Activated T-helper 2 cell treated with anti-CD3 and anti-CD28 coated beads, Interferon-gamma antibody, Interleukin-2, Interleukin-4, amounts not matched to agents 10 μg/mL and 5 μg/mL and 100 μg/mL, durations not matched to agents 14 hours and 24 hours and 36 hours (primary cell): Measurements from ENCODE around the gene PPM1M. TPM values are rescaled to one million over a fixed set of nuclear protein-coding genes. Genes with fewer than 3 reads are reported as not detected.

Experiments used
- DNase-seq: peaks from one replicate; pipeline ENCODE4 v3.0.0; 2021; ENCODE audit warnings: low spot score
- H3K27ac Mint-ChIP-seq: one replicate; pipeline ENCODE4 v1.8.0; 2021; ENCODE audit warnings: mixed read lengths
- H3K27me3 Mint-ChIP-seq: one replicate; pipeline ENCODE4 v1.8.0; 2021; ENCODE audit warnings: low read depth, mixed read lengths
- H3K36me3 Mint-ChIP-seq: one replicate; pipeline ENCODE4 v1.8.0; 2021; ENCODE audit warnings: low read depth, mixed read lengths
- H3K4me1 Mint-ChIP-seq: one replicate; pipeline ENCODE4 v1.8.0; 2021; ENCODE audit warnings: low read depth, mixed read lengths
- H3K4me3 Mint-ChIP-seq: one replicate; pipeline ENCODE4 v1.8.0; 2021; ENCODE audit warnings: low read depth, mild to moderate bottlenecking, moderate library complexity, mixed read lengths
- H3K9me3 Mint-ChIP-seq: one replicate; pipeline ENCODE4 v1.8.0; 2021; ENCODE audit warnings: mixed read lengths
- intact Hi-C: fragments of 100-400 bp; cut with micrococcal nuclease; formaldehyde crosslinking; loops from one replicate; pipeline ENCODE4 v1.15.1; 2023
- total RNA-seq: library from RNA; stranded (reverse); gene quantifications from 2 replicates; pipeline ENCODE4 v1.2.3, GENCODE V29; 2022

The PPM1M gene, protein sequence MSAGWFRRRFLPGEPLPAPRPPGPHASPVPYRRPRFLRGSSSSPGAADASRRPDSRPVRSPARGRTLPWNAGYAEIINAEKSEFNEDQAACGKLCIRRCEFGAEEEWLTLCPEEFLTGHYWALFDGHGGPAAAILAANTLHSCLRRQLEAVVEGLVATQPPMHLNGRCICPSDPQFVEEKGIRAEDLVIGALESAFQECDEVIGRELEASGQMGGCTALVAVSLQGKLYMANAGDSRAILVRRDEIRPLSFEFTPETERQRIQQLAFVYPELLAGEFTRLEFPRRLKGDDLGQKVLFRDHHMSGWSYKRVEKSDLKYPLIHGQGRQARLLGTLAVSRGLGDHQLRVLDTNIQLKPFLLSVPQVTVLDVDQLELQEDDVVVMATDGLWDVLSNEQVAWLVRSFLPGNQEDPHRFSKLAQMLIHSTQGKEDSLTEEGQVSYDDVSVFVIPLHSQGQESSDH
- total RNA-seq: 44.7 and 46.4 TPM in 2 replicates

DNA sequence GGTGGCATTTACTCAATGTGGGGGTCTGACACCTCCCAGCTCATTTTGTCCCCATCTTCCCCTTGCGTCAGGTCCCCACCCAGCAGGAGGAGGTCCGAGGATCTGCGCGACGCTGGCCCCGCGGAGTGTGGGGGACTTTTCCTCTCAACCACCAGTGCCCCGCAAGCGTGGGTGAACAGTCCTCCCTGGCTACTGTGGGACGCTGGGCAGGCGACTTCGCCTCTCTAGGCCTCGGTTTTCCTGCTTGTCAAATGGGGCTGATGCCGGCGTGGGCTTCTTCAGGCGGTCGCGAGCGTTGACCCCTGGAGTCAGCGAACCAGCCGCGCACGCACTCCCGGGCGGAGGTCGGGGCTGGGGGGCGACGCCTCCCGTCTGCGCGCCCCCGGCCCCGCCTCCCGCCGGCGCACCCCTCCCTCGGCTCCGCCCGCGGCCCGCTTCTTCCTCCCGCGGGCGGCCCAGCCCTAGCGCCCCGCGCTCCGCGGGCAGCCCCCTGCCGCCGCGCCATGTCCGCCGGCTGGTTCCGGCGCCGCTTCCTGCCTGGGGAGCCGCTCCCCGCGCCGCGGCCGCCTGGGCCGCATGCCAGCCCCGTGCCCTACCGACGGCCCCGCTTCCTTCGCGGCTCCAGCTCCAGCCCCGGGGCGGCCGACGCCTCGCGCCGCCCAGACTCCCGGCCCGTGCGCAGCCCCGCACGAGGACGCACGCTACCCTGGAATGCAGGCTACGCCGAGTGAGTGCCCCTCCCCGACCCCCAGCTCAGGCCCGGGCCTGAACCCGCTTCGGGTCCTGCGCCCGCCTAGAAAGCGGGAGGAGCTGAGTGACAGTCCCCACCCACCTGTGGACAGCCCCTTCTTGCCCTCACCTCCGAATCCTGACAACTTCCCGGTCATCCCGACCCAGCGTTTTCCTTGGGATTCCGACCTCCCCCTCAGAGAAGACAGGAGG lies at the start of gene PPM1M:
Gene PPM1M (plus strand): TSS at position 438 of the 942 bp plus-strand sequence. CDS start 66 bp downstream, at position 504.
- no peaks in the 10 kb centered on the region for H3K9me3 Mint-ChIP-seq
- no peaks in the 10 kb centered on the region for H3K27me3 Mint-ChIP-seq
- H3K36me3 Mint-ChIP-seq: peaks cover 55% of the 10 kb centered on the region
- intact Hi-C loops: loop anchor here (1.0 kb wide), 1 partner anchor 7 kb away; no protein-coding TSS in a partner anchor
- H3K4me3 Mint-ChIP-seq: peak within 1 kb of the TSS; percentile 83
- peak within 1 kb of the TSS; percentile 88 for H3K27ac Mint-ChIP-seq
- DNase-seq: peak; percentile 61
- H3K4me1 Mint-ChIP-seq: peaks cover 61% of the 10 kb centered on the region

DNA sequence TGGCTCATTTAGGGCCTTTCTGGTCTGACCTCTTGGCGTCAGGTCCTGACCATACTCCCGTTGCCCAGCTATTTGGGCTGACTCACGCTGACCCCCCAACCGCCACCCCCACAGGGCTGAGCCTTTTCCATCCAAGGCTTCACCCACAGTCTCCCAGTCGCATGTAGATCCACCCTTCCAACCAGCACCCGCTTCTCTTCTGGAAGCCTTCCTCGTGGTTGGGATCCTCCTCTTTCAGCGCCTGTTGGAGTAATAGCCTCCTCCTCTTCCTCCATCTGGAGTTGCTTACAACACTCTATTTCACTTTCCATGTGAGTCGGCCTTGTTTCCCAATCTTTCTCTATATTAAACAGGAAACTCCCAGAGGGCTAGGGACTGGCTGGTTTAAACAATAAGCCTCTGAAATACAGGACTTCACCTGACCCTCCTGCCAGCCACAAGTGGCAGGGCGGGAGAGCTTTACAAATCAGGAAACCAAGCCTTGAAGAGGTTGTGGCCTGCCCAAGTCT lies 49.7 kb upstream of the PPM1M start:
- no peaks in the 10 kb centered on the region for H3K9me3 Mint-ChIP-seq

DNA sequence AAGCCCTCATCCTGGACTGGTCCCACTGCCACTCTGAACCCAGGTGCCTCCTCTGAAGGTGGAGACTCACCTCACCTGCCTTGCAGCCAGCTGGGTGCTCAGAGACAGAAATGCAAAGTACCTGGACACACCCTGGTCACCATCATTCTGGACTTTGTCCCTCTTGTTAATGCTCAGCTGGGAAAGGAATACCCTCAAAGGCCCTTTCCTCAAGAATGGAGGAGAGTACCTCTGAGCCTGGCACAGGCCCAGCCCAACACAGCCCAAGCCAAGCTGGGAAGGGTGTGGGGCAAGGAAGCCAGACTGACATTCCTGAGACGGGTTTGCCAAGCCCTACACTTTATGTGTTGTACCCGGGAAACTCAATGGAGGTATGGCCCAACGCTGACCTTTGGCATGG lies 48.6 kb upstream of the PPM1M start:
- peaks cover 34% of the 10 kb centered on the region for H3K36me3 Mint-ChIP-seq
- H3K27me3 Mint-ChIP-seq: no peaks in the 10 kb centered on the region
- H3K27ac Mint-ChIP-seq: peak overlapping the region; percentile 24
- intact Hi-C loops: loop anchor here (5.0 kb wide), 1 partner anchor 200 kb away; the partner anchor contains the start of gene RPL29
- no peak for DNase-seq
- no peaks in the 10 kb centered on the region for H3K9me3 Mint-ChIP-seq
- no peak overlapping the region for H3K4me3 Mint-ChIP-seq
- peaks cover 42% of the 10 kb centered on the region for H3K4me1 Mint-ChIP-seq

More for the DNA sequence above, 49.7 kb upstream of the PPM1M start:
- Mint-ChIP-seq H3K36me3 (peaks cover 23% of the 10 kb centered on the region), H3K4me3 (no peak overlapping the region), H3K27me3 (no peaks in the 10 kb centered on the region), H3K27ac (no peak overlapping the region), H3K4me1 (peaks cover 33% of the 10 kb centered on the region)
- intact Hi-C loops: loop anchor here (5.0 kb wide), 1 partner anchor 199 kb away; the partner anchor contains the start of gene RPL29
- DNase-seq: no peak

DNA sequence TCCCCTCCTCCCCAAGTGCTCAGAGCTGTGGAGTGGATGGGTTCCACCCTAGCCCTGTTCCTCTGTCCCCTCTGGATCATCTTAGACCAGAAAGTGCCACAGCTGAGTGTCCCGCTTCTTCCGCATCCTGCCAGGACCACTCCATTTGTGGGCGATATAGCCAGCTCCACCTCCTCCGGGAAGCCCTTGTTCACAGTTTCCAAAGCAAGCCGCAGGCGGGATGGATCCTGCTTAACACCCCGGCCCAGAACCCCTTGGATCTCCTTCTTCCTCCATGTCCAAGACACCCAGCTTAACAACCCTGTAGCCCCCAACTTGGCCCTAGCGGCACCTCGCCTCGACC lies 48.1 kb upstream of the PPM1M start:
- H3K4me3 Mint-ChIP-seq: peak overlapping the region; percentile 99
- peaks cover 46% of the 10 kb centered on the region for H3K4me1 Mint-ChIP-seq
- no peak for DNase-seq
- peak overlapping the region; percentile 83 for H3K27ac Mint-ChIP-seq
- H3K9me3 Mint-ChIP-seq: no peaks in the 10 kb centered on the region
- H3K27me3 Mint-ChIP-seq: no peaks in the 10 kb centered on the region
- peaks cover 39% of the 10 kb centered on the region for H3K36me3 Mint-ChIP-seq
- intact Hi-C loops: loop anchor here (5.0 kb wide), 1 partner anchor 200 kb away; the partner anchor contains the start of gene RPL29

DNA sequence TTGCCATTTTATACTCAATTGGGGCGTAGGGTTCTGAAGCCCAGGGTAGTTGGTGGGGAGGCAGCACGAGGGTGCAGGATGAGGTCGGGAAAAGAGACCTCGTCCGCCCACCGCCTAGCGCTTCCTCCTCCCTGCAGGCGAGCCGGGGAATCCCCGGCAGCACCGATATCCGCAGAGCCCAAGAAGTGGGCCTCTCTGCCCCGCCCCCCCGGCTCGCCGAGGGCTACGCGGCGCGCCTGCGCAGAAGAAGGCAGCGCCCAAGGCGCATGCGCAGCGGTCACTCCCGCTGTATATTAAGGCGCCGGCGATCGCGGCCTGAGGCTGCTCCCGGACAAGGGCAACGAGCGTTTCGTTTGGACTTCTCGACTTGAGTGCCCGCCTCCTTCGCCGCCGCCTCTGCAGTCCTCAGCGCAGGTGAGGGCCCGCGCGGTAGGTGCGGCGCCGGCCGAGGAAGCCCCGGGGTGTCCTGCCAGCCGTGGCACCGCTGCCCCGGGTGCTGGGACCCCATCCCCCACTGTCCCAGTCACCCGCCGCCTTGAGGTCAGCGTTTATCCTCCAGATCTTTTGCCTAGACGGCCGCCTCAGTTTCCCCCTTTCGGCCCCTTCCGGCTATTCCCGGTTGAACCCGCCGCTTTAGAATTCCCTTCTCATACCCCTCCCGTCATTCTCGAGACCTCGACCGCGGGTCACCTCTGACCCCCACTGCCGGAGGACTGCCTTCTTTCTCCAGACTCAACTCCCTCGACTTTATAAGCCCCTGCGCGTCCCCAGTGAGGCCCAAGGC lies 47.5 kb upstream of the PPM1M start, which contains the start of gene ALAS1:
Gene ALAS1 (plus strand): TSS at position 319 of the 784 bp plus-strand sequence. CDS start 1,082 bp downstream, outside the sequence.
- Mint-ChIP-seq H3K4me3 (peak within 1 kb of the TSS; percentile 99), H3K27ac (peak within 1 kb of the TSS; percentile 88), H3K4me1 (peaks cover 48% of the 10 kb centered on the region), H3K27me3 (no peaks in the 10 kb centered on the region), H3K9me3 (no peaks in the 10 kb centered on the region), H3K36me3 (peaks cover 44% of the 10 kb centered on the region)
- DNase-seq: peak; percentile 94
- intact Hi-C loops: loop anchor here (1.0 to 5.0 kb wide), 3 partner anchors 44 to 201 kb away; partner anchors contain the start of genes DUSP7, POC1A and RPL29

DNA sequence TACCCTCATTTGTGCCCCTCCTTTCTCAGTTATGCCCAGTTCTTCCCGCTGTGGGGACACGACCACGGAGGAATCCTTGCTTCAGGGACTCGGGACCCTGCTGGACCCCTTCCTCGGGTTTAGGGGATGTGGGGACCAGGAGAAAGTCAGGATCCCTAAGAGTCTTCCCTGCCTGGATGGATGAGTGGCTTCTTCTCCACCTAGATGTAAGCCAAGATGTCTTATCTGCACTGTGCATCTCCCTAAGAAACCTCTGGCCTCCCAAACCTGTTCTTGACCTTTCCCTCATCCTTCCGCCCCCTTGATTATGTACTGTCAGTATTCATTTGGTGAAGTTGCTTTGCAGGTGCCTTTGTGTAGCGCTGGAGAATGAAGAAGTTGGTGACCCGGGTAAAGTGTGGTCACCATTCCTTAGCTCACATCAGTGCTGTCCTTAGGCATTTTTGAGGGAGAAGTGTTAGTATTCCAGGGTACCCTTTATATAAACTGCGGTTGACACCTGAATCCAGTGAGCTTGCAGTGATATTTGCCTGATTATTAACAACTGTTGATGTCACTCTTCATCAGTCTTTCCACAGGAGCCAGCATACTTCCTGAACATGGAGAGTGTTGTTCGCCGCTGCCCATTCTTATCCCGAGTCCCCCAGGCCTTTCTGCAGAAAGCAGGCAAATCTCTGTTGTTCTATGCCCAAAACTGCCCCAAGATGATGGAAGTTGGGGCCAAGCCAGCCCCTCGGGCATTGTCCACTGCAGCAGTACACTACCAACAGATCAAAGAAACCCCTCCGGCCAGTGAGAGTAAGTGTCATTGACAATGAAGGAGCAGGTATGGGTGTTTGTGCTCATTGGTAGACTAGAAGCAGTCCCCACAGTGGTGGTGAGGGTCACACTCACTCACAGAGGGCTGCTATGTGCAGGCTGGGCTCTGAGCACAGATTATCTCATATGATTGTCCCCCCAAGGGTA lies 46.6 kb upstream of the PPM1M start:
- Mint-ChIP-seq H3K27ac (peak overlapping the region; percentile 88), H3K4me1 (peaks cover 54% of the 10 kb centered on the region), H3K9me3 (no peaks in the 10 kb centered on the region), H3K27me3 (no peaks in the 10 kb centered on the region), H3K36me3 (peaks cover 52% of the 10 kb centered on the region), H3K4me3 (peak overlapping the region; percentile 99)
- DNase-seq: no peak
- intact Hi-C loops: loop anchor here (1.0 to 5.0 kb wide), 3 partner anchors 45 to 202 kb away; partner anchors contain the start of genes DUSP7, POC1A and RPL29

DNA sequence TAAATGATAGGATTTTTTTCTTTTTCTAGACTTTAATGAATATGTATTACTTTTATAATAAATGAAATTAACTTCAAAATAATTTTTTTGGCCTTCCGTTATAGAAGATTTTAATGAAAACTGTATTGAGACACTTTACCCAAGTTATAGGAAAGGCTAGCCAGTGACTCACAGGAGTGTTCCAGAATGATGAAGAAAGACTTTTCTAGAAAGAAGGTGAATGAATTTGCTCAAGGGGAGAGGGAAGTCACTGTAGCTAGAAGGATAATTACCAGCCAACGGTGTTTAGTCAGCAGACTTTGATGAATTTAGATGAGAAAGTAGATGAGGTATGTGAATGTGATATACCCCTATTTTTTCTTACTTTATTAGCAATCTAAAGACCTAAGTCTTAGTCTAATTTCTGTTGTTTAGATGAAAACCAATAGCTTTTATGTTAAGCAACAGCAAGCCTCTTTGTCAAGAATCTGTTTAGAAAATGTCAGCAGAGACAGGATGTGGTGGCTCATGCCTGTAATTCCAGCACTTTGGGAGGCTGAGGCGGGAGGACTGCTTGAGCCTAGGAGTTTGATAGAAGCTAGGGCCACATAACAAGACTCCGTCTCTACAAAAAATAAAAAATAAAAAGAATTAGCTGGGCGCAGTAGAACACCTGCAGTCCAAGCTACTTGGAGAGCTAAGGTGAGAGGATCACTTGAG lies 44.4 kb upstream of the PPM1M start:
- H3K4me1 Mint-ChIP-seq: peaks cover 63% of the 10 kb centered on the region
- no peak overlapping the region for H3K4me3 Mint-ChIP-seq
- H3K27ac Mint-ChIP-seq: peak overlapping the region; percentile 55
- peaks cover 74% of the 10 kb centered on the region for H3K36me3 Mint-ChIP-seq
- intact Hi-C loops: no loop called here
- H3K9me3 Mint-ChIP-seq: no peaks in the 10 kb centered on the region
- no peak for DNase-seq
- H3K27me3 Mint-ChIP-seq: no peaks in the 10 kb centered on the region

DNA sequence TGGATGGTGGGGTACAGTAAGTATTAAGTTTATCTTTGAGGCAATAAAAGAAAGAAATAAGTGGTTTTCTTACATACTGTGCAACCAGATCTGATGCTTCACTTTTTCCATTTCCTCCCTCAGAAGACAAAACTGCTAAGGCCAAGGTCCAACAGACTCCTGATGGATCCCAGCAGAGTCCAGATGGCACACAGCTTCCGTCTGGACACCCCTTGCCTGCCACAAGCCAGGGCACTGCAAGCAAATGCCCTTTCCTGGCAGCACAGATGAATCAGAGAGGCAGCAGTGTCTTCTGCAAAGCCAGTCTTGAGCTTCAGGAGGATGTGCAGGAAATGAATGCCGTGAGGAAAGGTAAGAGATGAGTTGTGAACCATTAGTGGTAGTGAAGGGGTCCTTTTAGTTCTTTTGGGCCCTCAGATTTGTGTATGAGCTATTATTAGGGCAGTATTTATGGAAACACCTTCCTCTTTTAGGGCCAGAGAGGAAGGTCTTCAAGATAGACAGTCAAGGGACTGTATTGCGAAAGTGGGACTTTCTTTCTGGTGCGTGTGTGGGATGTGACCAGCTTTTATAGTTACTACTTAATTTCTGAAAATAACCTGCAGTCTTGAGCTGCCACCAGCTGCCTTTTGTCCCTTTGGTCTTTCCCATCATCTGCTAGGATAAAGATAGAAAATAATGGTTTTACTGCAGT lies 43.0 kb upstream of the PPM1M start:
- intact Hi-C loops: loop anchor here (2.0 kb wide), 1 partner anchor 18 kb away; no protein-coding TSS in a partner anchor
- no peaks in the 10 kb centered on the region for H3K9me3 Mint-ChIP-seq
- H3K36me3 Mint-ChIP-seq: peaks cover 87% of the 10 kb centered on the region
- no peaks in the 10 kb centered on the region for H3K27me3 Mint-ChIP-seq
- no peak overlapping the region for H3K4me3 Mint-ChIP-seq
- peak overlapping the region; percentile 53 for H3K27ac Mint-ChIP-seq
- DNase-seq: no peak
- H3K4me1 Mint-ChIP-seq: peaks cover 50% of the 10 kb centered on the region

DNA sequence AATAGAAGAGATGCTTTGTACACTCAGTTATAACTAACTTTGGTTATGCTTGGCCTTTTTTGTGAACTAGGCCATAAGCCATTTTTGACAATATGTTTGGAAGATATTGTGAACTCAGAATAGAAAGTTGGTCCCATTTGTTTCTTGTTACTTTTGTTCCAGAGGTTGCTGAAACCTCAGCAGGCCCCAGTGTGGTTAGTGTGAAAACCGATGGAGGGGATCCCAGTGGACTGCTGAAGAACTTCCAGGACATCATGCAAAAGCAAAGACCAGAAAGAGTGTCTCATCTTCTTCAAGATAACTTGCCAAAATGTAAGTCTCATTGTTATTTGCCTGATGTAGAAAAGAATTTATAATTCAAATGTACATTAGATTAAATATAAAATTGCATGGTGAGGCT lies 41.9 kb upstream of the PPM1M start:
- Mint-ChIP-seq H3K4me3 (no peak overlapping the region), H3K9me3 (no peaks in the 10 kb centered on the region), H3K36me3 (peaks cover 94% of the 10 kb centered on the region), H3K27me3 (no peaks in the 10 kb centered on the region), H3K27ac (peak overlapping the region; percentile 33), H3K4me1 (peaks cover 46% of the 10 kb centered on the region)
- no peak for DNase-seq
- intact Hi-C loops: loop anchor here (2.0 kb wide), 1 partner anchor 17 kb away; no protein-coding TSS in a partner anchor
